Spleen (tissue), 11 donors: ENCODE data around the gene DYRK1B. TPM values are rescaled to one million over a fixed set of nuclear protein-coding genes. Genes with fewer than 3 reads are reported as not detected.

ENCODE experiments used
- DNase-seq: peaks from one replicate; pipeline ENCODE4 v3.0.0-alpha.2; 2020
- H3K27ac ChIP-seq, 8 donors: fragments of 200-600 bp; sonication (generic) in 7 of 8; 1 replicate in 4 of 8; 2 replicates in 4 of 8; pipeline versions ENCODE4 v1.5.0 to v1.8.0; 2016 to 2021; ENCODE audit warnings: inconsistent platforms in 4 of 8, mild to moderate bottlenecking in 4 of 8, moderate library complexity in 1 of 8
- H3K27me3 ChIP-seq, 7 donors: fragments of 200-600 bp; sonication (generic) in 6 of 7; replicated peaks in 1 of 7; 1 replicate in 4 of 7; 2 replicates in 3 of 7; pipeline versions ENCODE4 v1.5.0 to v1.8.0; 2016 to 2021; ENCODE audit warnings: inconsistent platforms in 3 of 7, mild to moderate bottlenecking in 1 of 7
- H3K36me3 ChIP-seq, 6 donors: fragments of 200-600 bp; sonication (generic) in 5 of 6; 1 replicate in 4 of 6; 2 replicates in 2 of 6; pipeline versions ENCODE4 v1.5.0 to v1.8.0; 2016 to 2021; ENCODE audit warnings: inconsistent platforms in 2 of 6
- H3K4me1 ChIP-seq, 6 donors: fragments of 200-600 bp; sonication (generic) in 5 of 6; 1 replicate in 3 of 6; 2 replicates in 3 of 6; pipeline versions ENCODE4 v1.5.0 to v1.8.0; 2016 to 2021; ENCODE audit warnings: inconsistent platforms in 3 of 6
- H3K4me3 ChIP-seq, 8 donors: fragments of 200-600 bp; sonication (generic) in 7 of 8; 1 replicate in 4 of 8; 2 replicates in 4 of 8; pipeline versions ENCODE4 v1.5.0 to v1.8.0; 2016 to 2021; ENCODE audit warnings: inconsistent platforms in 4 of 8, mild to moderate bottlenecking in 4 of 8, moderate library complexity in 2 of 8
- H3K9me3 ChIP-seq, 8 donors: fragments of 200-600 bp; sonication (generic) in 7 of 8; 1 replicate in 4 of 8; 2 replicates in 4 of 8; pipeline versions ENCODE4 v1.5.0 to v1.8.0; 2016 to 2021; ENCODE audit warnings: inconsistent platforms in 4 of 8
- POLR2A ChIP-seq, 3 donors: fragments of 450-650 bp; IDR thresholded peaks; one replicate each; pipeline ENCODE4 v1.5.1; 2017; ENCODE audit warnings: antibody characterized with exemption in 3 of 3, mild to moderate bottlenecking in 1 of 3
- POLR2AphosphoS5 ChIP-seq, 3 donors: sonication (generic); formaldehyde crosslinking; IDR thresholded peaks; one replicate each; pipeline ENCODE4 v1.5.1; 2017; ENCODE audit warnings: antibody characterized with exemption in 3 of 3
- WGBS, 5 donors: extraction: QIAGEN DNeasy Blood & Tissue Kit in 3 of 5; methylation state at CpG; one replicate each; pipeline versions ENCODE4 v1.1.5 to v1.1.7; 2013 to 2018; 5-methylcytosine and 5-hydroxymethylcytosine counted together
- intact Hi-C: fragments of 100-400 bp; cut with DNase I; formaldehyde crosslinking; loops from one replicate; pipeline ENCODE4 v1.15.0; 2023; ENCODE audit warnings: low total_unique reads
- polyA plus RNA-seq, 3 donors: library from polyadenylated mRNA; stranded (reverse); fragments of 200-250 nt; gene quantifications; one replicate each; pipeline ENCODE4 v1.2.1, GENCODE V29; 2013
- total RNA-seq, 7 donors: library from RNA; depleted of rRNA in 3 of 7; stranded (reverse); fragments of >200 nt in 3 of 7; fragmentation: NEBNext Ultra II Directional in 4 of 7; extraction: Animal tissue kit (Norgen Biotek cat#: 25700) in 4 of 7; gene quantifications; one replicate each; pipeline versions ENCODE4 v1.1.0 to v1.2.1, GENCODE V29; 2016 to 2021
- TF ChIP-seq, protein P1 (sequence below), 11 experiments: fragments of 200-600 bp in 7 of 11; fragments of 450-650 bp in 4 of 11; sonication (generic) in 4 of 11; IDR thresholded peaks in 8 of 11; conservative IDR thresholded peaks in 3 of 11; 1 replicate in 7 of 11; 2 replicates in 4 of 11; pipeline versions ENCODE4 v1.4.0 to v1.8.0; 2016 to 2021; ENCODE audit warnings: antibody characterized with exemption in 11 of 11, inconsistent platforms in 4 of 11, mild to moderate bottlenecking in 1 of 11
- donor health status: healthy with polysubstance abuse.
- donor health status: DM: no; HTN: no; CAD: no; lungs with moderate emphysema.
- donor health status: DM: no; HTN: no; CAD: no.
- donor health status: Bipolar disorder and iron deficiency.
- donor health status: healthy.
- donor health status: DM: no; HTN: no; CAD: no.
- donor health status: DM: yes; HTN: yes; CAD: no.

The DYRK1B gene
- total and polyA plus RNA-seq, 10 donors, result 11.2 to 32.7 (median 18.5) TPM

- intact Hi-C loops, result loop anchor here (5.0 to 10.0 kb wide), 3 partner anchors 49 to 297 kb away; no protein-coding TSS in a partner anchor
- 42 to 60% (median 52%) methylated on average over 4 of the region's 4 CpGs for WGBS, 5 donors
- Histone ChIP-seq H3K27ac (peak overlapping the region in 1 of 8 donors; percentile 0), H3K27me3 (no peaks in the 10 kb centered on the region), H3K4me3 (peak overlapping the region in 2 of 8 donors; percentile 82 to 88), H3K36me3 (peaks cover 0 to 16% (median 12%) of the 10 kb centered on the region in 6 donors), H3K9me3 (no peaks in the 10 kb centered on the region), H3K4me1 (peaks cover 32 to 65% (median 52%) of the 10 kb centered on the region in 6 donors)
- DNase-seq, result no peak
- TF ChIP-seq, protein P1, sequence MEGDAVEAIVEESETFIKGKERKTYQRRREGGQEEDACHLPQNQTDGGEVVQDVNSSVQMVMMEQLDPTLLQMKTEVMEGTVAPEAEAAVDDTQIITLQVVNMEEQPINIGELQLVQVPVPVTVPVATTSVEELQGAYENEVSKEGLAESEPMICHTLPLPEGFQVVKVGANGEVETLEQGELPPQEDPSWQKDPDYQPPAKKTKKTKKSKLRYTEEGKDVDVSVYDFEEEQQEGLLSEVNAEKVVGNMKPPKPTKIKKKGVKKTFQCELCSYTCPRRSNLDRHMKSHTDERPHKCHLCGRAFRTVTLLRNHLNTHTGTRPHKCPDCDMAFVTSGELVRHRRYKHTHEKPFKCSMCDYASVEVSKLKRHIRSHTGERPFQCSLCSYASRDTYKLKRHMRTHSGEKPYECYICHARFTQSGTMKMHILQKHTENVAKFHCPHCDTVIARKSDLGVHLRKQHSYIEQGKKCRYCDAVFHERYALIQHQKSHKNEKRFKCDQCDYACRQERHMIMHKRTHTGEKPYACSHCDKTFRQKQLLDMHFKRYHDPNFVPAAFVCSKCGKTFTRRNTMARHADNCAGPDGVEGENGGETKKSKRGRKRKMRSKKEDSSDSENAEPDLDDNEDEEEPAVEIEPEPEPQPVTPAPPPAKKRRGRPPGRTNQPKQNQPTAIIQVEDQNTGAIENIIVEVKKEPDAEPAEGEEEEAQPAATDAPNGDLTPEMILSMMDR (IDR thresholded peaks at IDR 0.05 in 8 of 11, conservative IDR thresholded peaks at IDR 0.05 in 3 of 11), result peak in 10 of 11 experiments; percentile 47 to 74 (median 61)
- TF ChIP-seq POLR2AphosphoS5 (IDR thresholded peaks at IDR 0.05), result no peak
Observed at GRCh38 chr19:39843919-39844793, 10.2 kb upstream of the DYRK1B start.

- Histone ChIP-seq H3K36me3 (peaks cover 0 to 29% (median 25%) of the 10 kb centered on the region in 6 donors), H3K27ac (peak overlapping the region in 4 of 8 donors; percentile 58 to 68 (median 65)), H3K4me3 (peak overlapping the region in 1 of 8 donors; percentile 61), H3K27me3 (no peaks in the 10 kb centered on the region), H3K4me1 (peaks cover 32 to 65% (median 52%) of the 10 kb centered on the region in 6 donors), H3K9me3 (no peaks in the 10 kb centered on the region)
- TF ChIP-seq, protein P1 (IDR thresholded peaks at IDR 0.05 in 8 of 11, conservative IDR thresholded peaks at IDR 0.05 in 3 of 11), result no peak
- TF ChIP-seq POLR2AphosphoS5 (IDR thresholded peaks at IDR 0.05) (no peak), POLR2A (IDR thresholded peaks at IDR 0.05) (no peak)
- intact Hi-C loops, result loop anchor here (5.0 to 10.0 kb wide), 3 partner anchors 48 to 296 kb away; no protein-coding TSS in a partner anchor
- 79 to 92% (median 87%) methylated on average over 7 of the region's 7 CpGs for WGBS, 5 donors
- DNase-seq, result no peak
Observed at GRCh38 chr19:39842693-39843435, 8.9 kb upstream of the DYRK1B start.

DNA sequence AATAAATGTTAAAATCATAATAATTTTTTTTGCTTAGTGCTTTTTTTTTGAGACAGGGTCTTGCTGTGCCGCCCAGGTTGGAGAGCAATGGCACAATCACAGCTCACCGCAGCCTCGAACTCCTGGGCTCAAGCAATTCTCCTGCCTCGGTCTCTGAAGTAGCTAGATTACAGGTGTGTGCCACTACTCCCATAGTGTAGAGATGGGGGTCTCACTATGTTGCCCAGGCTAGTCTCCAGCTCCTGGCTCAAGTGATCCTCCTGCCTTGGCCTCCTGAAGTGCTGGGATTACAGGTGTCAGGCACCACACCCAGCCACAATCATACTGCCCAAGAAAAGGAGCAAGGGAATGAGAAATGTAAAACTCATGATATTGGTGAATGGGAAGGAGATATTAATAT, 7.1 kb upstream of the DYRK1B start:
- Histone ChIP-seq H3K4me1 (peaks cover 28 to 54% (median 43%) of the 10 kb centered on the region in 6 donors), H3K27me3 (no peaks in the 10 kb centered on the region), H3K27ac (no peak overlapping the region), H3K9me3 (no peaks in the 10 kb centered on the region), H3K4me3 (no peak overlapping the region), H3K36me3 (peaks cover 0 to 47% (median 43%) of the 10 kb centered on the region in 6 donors)
- WGBS, 5 donors, result 92 to 96% (median 94%) methylated on average over 4 of the region's 4 CpGs
- DNase-seq, result no peak
- TF ChIP-seq POLR2AphosphoS5 (IDR thresholded peaks at IDR 0.05), result no peak
- TF ChIP-seq, protein P1 (IDR thresholded peaks at IDR 0.05 in 8 of 11, conservative IDR thresholded peaks at IDR 0.05 in 3 of 11), result no peak
- TF ChIP-seq POLR2A (IDR thresholded peaks at IDR 0.05), result no peak
- intact Hi-C loops, result loop anchor here (5.0 to 10.0 kb wide), 3 partner anchors 46 to 294 kb away; no protein-coding TSS in a partner anchor
